Measurements from ENCODE around the gene NCR3LG1. TPM values are rescaled to one million over a fixed set of nuclear protein-coding genes. Genes with fewer than 3 reads are reported as not detected.
A peak's percentile ranks its signal among the peaks of the same experiment; 100 is the strongest.

Gene NCR3LG1
- total and polyA plus RNA-seq, 9 of the 15 experiments (the other 6 are each of a cell fraction or from before 2014, with no cell fraction given) = 4.1 to 39.8 (median 25.1) TPM

DNA sequence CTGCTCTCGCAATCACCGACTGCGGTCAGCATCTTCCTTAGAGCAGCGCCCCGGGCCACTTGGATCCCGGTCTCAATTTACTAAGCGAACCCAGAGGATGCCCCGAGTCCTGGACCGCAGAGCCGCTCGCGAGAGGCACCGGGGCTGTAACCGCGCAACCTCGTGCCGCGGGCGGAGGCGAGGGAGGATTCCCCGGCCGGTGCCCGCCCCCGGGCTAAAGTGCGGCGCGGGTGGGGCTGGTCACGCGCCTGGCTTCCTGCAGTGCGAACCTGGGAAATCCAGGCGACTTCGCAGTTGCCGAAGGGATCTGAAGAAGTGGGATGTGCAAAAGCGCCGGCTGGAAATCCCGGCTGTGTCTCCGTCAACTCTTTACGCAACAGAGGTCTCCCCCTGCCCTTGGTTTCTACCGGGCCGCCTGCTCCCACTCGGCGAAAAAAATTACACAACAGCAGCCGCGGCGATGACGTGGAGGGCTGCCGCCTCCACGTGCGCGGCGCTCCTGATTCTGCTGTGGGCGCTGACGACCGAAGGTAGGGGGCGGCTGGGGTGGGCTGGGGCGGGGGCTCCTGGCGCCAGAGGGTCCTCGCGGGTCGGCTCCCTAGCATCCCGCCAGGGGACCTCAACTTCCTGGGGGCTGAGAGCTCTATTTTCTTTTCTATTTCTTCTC is at the start of gene NCR3LG1 (continued):
- TF ChIP-seq ATF3 (IDR thresholded peaks at IDR 0.05) (peak; percentile 59), ATF3 (CRISPR knock-in tag; conservative IDR thresholded peaks at IDR 0.05) (no peak; the same call in 1 of the 2 replicates), MNT (conservative IDR thresholded peaks at IDR 0.05) (peak; percentile 80 to 90), ATF7 (IDR thresholded peaks at IDR 0.05) (peak; percentile 91), MEF2A (IDR thresholded peaks at IDR 0.05; ENCODE audit: control insufficient read depth, low read depth, low read length) (no peak), FOS (IDR thresholded peaks at IDR 0.05; ENCODE audit: extremely low read depth, insufficient read length) (no peak), KAT8 (IDR thresholded peaks at IDR 0.05; ENCODE audit: low read depth) (no peak), LEF1 (IDR thresholded peaks at IDR 0.05) (peak; percentile 46; the same call in 1 of the 2 replicates), SMARCE1 (IDR thresholded peaks at IDR 0.05) (peak; percentile 34; the same call in 1 of the 2 replicates), ZNF431 (CRISPR knock-in tag; IDR thresholded peaks at IDR 0.05) (peak; percentile 55; the same call in 1 of the 2 replicates), ARNT (IDR thresholded peaks at IDR 0.05) (no peak), ZNF778 (CRISPR knock-in tag; IDR thresholded peaks at IDR 0.05) (no peak), FOXP1 (CRISPR knock-in tag; IDR thresholded peaks at IDR 0.05) (0 out of 2 replicates have a peak, but pooled peaks have one; percentile 45), CUX1 (CRISPR knock-in tag; IDR thresholded peaks at IDR 0.05) (no peak), NFE2 (IDR thresholded peaks at IDR 0.05; ENCODE audit: low read depth) (no peak), ZNF23 (CRISPR knock-in tag; IDR thresholded peaks at IDR 0.05) (no peak), YY1 (IDR thresholded peaks at IDR 0.05; ENCODE audit: borderline replicate concordance in 1 of 3, control insufficient read depth in 1 of 3, extremely low read depth in 1 of 3, insufficient read depth in 3 of 3, insufficient read length in 1 of 3, insufficient replicate concordance in 2 of 3, low read depth in 1 of 3, low read length in 2 of 3) (peak in 1 of 3 experiments; percentile 5)
- TF ChIP-seq, protein P1, sequence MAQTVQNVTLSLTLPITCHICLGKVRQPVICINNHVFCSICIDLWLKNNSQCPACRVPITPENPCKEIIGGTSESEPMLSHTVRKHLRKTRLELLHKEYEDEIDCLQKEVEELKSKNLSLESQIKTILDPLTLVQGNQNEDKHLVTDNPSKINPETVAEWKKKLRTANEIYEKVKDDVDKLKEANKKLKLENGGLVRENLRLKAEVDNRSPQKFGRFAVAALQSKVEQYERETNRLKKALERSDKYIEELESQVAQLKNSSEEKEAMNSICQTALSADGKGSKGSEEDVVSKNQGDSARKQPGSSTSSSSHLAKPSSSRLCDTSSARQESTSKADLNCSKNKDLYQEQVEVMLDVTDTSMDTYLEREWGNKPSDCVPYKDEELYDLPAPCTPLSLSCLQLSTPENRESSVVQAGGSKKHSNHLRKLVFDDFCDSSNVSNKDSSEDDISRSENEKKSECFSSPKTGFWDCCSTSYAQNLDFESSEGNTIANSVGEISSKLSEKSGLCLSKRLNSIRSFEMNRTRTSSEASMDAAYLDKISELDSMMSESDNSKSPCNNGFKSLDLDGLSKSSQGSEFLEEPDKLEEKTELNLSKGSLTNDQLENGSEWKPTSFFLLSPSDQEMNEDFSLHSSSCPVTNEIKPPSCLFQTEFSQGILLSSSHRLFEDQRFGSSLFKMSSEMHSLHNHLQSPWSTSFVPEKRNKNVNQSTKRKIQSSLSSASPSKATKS (CRISPR knock-in tag; IDR thresholded peaks at IDR 0.05) = no peak

Data from K562 (cell line).